Body of pancreas (tissue), 4 donors: Measurements from ENCODE around the gene TMPRSS9.

Experiments
- CTCF ChIP-seq, 7 experiments: fragments of 450-650 bp in 4 of 7; fragments of 200-600 bp in 3 of 7; sonication (generic) in 3 of 7; IDR thresholded peaks; one replicate each; pipeline ENCODE4 v1.5.1; 2016 to 2019; ENCODE audit warnings: antibody characterized with exemption in 7 of 7
- POLR2A ChIP-seq, 3 donors: fragments of 450-650 bp; IDR thresholded peaks; one replicate each; pipeline ENCODE4 v1.6.1; 2016; ENCODE audit warnings: antibody characterized with exemption in 3 of 3, mild to moderate bottlenecking in 2 of 3

DNA sequence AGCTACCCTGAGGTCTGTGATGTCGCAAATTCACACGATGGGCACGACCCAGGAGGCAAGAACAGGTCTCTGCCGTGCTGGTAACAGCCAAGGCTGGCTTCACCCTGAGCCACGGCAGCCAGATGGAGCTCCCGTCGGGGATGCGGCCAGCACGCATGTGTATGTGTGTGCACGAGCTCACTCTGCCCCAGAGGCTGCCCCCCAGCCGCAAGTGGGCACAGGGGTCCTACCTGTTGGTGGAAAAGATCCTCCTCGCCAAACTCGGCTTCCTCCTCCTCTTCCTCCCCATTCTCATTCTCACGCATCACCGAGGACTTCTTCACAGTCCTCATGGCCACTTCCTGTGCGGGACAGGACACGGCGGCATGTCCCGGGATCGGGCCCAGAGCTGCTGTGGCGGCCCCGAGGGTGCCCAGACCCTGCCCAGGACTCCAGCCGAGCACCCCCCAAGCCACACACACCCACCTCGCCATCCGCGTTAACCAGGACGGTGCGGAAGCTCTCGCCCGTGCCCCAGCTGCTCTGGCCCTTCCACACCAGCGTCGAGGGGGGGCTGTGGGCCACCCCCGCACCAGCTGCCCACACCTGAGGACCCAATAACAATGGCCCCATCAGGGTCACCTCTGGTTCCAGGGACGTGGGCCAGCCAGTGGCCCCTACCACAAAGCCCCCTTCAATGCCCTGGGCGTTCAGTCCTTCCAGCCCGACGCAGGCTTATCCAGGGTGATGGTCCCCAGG, 71.4 kb downstream of the TMPRSS9 start:
- no peak for TF ChIP-seq CTCF (IDR thresholded peaks at IDR 0.05)
- TF ChIP-seq POLR2A (IDR thresholded peaks at IDR 0.05) = no peak
